ENCODE results near the gene BANF1.

GRCh38 chr11:66020618-66021357, 18.5 kb downstream of the BANF1 start:
- TF ChIP-seq MAX (IDR thresholded peaks at IDR 0.05; ENCODE audit: low read depth, low read length) (peak; percentile 69), POLR2A (IDR thresholded peaks at IDR 0.05; ENCODE audit: extremely low read depth, insufficient read length) (no peak)

Measured in NB4 (cell line).